ENCODE results near the gene FUNDC1. TPM values are rescaled to one million over a fixed set of nuclear protein-coding genes. Genes with fewer than 3 reads are reported as not detected.
"Not testable (repeated sequence)": the region's sequence is repeated elsewhere in the genome, so short reads cannot be mapped to it uniquely, and the experiment has no call there.

The FUNDC1 gene
- total and polyA plus RNA-seq, 10 donors, result 9.5 to 16.1 (median 12.6) TPM

DNA sequence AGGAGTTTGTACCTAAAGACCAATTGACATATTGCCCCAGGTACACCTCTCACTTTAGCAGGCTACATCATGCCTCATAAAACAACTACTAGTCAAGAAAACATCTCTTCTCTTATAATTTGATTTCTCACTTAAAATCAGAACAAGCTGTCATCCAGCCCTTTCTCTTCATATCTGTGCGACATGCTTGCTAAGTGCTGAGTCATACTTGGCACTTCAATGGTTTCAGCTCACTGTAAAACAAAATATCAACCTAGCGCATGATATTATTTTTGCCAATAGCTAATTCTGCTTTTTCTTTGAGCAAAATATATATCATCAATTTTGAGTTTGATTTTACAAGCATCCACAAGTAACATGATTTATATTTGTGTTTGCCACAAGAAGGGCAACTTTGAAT lies 27.9 kb upstream of the FUNDC1 start:
- TF ChIP-seq POLR2A (IDR thresholded peaks at IDR 0.05) (no peak), POLR2AphosphoS5 (IDR thresholded peaks at IDR 0.05) (no peak)
- TF ChIP-seq, protein P1, sequence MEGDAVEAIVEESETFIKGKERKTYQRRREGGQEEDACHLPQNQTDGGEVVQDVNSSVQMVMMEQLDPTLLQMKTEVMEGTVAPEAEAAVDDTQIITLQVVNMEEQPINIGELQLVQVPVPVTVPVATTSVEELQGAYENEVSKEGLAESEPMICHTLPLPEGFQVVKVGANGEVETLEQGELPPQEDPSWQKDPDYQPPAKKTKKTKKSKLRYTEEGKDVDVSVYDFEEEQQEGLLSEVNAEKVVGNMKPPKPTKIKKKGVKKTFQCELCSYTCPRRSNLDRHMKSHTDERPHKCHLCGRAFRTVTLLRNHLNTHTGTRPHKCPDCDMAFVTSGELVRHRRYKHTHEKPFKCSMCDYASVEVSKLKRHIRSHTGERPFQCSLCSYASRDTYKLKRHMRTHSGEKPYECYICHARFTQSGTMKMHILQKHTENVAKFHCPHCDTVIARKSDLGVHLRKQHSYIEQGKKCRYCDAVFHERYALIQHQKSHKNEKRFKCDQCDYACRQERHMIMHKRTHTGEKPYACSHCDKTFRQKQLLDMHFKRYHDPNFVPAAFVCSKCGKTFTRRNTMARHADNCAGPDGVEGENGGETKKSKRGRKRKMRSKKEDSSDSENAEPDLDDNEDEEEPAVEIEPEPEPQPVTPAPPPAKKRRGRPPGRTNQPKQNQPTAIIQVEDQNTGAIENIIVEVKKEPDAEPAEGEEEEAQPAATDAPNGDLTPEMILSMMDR (IDR thresholded peaks at IDR 0.05 in 8 of 11, conservative IDR thresholded peaks at IDR 0.05 in 3 of 11), result no peak
- Histone ChIP-seq H3K4me1 (no peaks in the 10 kb centered on the region), H3K27ac (no peak overlapping the region), H3K4me3 (no peak overlapping the region), H3K9me3 (peaks cover 4 to 35% (median 24%) of the 10 kb centered on the region in 8 donors), H3K27me3 (replicated peaks in 1 of 7) (no peaks in the 10 kb centered on the region), H3K36me3 (no peaks in the 10 kb centered on the region)
- no peak for DNase-seq
- WGBS, 5 donors, result 58 to 81% (median 78%) methylated on average over 2 of the region's 2 CpGs
- intact Hi-C loops (cut with DNase I; ENCODE audit: low total_unique reads), result no loop called here

GRCh38 chrX:44569122-44569521 lies 26.5 kb upstream of the FUNDC1 start:
- WGBS, 5 donors, result 64 to 100% (median 85%) methylated on average over 1 of the region's 1 CpG
- Histone ChIP-seq H3K4me3 (no peak overlapping the region), H3K27me3 (replicated peaks in 1 of 7) (no peaks in the 10 kb centered on the region), H3K4me1 (no peaks in the 10 kb centered on the region), H3K36me3 (no peaks in the 10 kb centered on the region), H3K27ac (no peak overlapping the region), H3K9me3 (peaks cover 4 to 32% (median 24%) of the 10 kb centered on the region in 8 donors)
- intact Hi-C loops (cut with DNase I; ENCODE audit: low total_unique reads), result no loop called here
- no peak for DNase-seq
- TF ChIP-seq POLR2A (IDR thresholded peaks at IDR 0.05), result no peak
- TF ChIP-seq, protein P1 (IDR thresholded peaks at IDR 0.05 in 8 of 11, conservative IDR thresholded peaks at IDR 0.05 in 3 of 11), result no peak

DNA sequence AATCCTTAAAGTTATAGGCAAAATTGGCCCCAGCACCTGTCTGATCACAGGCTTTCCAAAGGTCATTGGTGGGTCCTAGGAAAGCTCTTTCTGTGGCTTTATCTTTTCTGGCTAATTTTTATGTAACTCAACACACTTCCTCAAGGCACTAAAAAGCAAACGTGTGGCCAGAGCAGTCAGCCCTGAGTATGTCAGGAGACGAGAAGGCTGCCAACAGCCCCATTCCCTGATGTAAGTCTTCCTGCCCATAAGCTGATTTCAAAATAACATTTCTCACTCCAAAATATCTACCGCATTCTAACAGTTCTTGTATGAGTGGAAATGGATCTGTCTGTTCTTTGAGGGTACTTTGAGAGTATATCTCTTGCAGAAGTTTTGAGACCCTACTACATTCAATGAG lies 25.5 kb upstream of the FUNDC1 start:
- intact Hi-C loops (cut with DNase I; ENCODE audit: low total_unique reads), result no loop called here
- no peak for DNase-seq
- Histone ChIP-seq H3K27ac (no peak overlapping the region), H3K36me3 (no peaks in the 10 kb centered on the region), H3K4me1 (no peaks in the 10 kb centered on the region), H3K27me3 (replicated peaks in 1 of 7) (no peaks in the 10 kb centered on the region), H3K4me3 (no peak overlapping the region), H3K9me3 (peaks cover 4 to 22% (median 21%) of the 10 kb centered on the region in 8 donors)
- WGBS, 5 donors, result 36 to 56% (median 53%) methylated on average over 3 of the region's 3 CpGs
- TF ChIP-seq POLR2A (IDR thresholded peaks at IDR 0.05) (no peak), POLR2AphosphoS5 (IDR thresholded peaks at IDR 0.05) (no peak)
- TF ChIP-seq, protein P1 (IDR thresholded peaks at IDR 0.05 in 8 of 11, conservative IDR thresholded peaks at IDR 0.05 in 3 of 11), result no peak

DNA sequence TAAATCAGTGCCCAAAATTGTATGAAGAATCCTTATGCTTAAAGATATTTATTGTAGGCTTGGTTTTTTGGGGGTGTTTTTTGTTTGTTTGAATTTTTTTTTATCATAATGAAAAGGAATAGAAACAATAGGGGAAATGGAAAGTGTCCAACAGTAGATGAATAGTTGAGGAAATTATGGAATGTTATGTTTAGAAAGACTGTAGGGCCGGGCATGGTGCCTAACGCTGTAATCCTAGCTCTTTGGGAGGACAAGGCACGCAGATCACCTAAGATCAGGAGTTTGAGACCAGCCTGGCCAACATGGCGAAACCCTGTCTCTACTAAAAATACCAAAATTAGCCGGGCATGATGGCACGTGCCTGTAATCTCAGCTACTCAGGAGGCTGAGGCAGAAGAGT lies 19.2 kb upstream of the FUNDC1 start:
- H3K4me3 ChIP-seq; intact Hi-C loops (cut with DNase I; ENCODE audit: low total_unique reads); H3K4me1 ChIP-seq; H3K9me3 ChIP-seq; H3K36me3 ChIP-seq; H3K27ac ChIP-seq; H3K27me3 ChIP-seq (replicated peaks in 1 of 7); DNase-seq: not testable (repeated sequence)
- WGBS, 5 donors, result 80 to 94% (median 85%) methylated on average over 6 of the region's 6 CpGs

- no peaks in the 10 kb centered on the region for H3K36me3 ChIP-seq
- no peak overlapping the region for H3K27ac ChIP-seq
- TF ChIP-seq, protein P1 (IDR thresholded peaks at IDR 0.05 in 8 of 11, conservative IDR thresholded peaks at IDR 0.05 in 3 of 11), result no peak
- TF ChIP-seq POLR2A (IDR thresholded peaks at IDR 0.05), result no peak
- no peak for TF ChIP-seq POLR2AphosphoS5 (IDR thresholded peaks at IDR 0.05)
- no peaks in the 10 kb centered on the region for H3K9me3 ChIP-seq
- intact Hi-C loops (cut with DNase I; ENCODE audit: low total_unique reads), result no loop called here
- no peaks in the 10 kb centered on the region for H3K4me1 ChIP-seq
- no peak for DNase-seq
- H3K4me3 ChIP-seq, result no peak overlapping the region
- 79 to 97% (median 95%) methylated on average over 5 of the region's 5 CpGs for WGBS, 5 donors
- H3K27me3 ChIP-seq (replicated peaks in 1 of 7), result no peaks in the 10 kb centered on the region
These were observed 7.9 kb upstream of the FUNDC1 start for GRCh38 chrX:44550563-44550962.

DNA sequence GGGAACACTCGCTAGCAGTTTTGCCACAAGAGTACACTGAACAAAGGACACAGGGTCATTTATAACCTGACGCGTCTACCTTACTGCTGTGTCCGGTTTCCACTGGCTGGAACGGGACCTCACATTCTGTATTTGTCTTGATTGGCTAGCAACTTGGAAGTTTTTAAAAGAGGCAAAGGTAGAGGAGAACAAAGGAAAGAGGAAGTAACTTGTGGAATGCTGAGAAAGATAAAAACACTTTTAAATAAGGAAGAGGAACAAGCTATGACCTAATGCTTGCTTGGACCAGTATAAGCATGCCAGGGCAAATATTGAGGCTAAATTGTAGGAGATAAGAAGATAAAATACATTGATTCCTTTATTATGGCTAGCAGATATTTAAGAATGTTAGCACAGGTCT lies 2.8 kb upstream of the FUNDC1 start:
- not testable (repeated sequence) for DNase-seq; H3K4me3 ChIP-seq; H3K36me3 ChIP-seq; H3K9me3 ChIP-seq; H3K27me3 ChIP-seq (replicated peaks in 1 of 7)
- intact Hi-C loops (cut with DNase I; ENCODE audit: low total_unique reads), result loop anchor here (10.0 kb wide), 1 partner anchor 329 kb away; the partner anchor contains the start of gene KDM6A
- WGBS, 5 donors, result 29 to 45% (median 40%) methylated on average over 5 of the region's 5 CpGs
- peaks cover 0 to 23% (median 10%) of the 10 kb centered on the region in 6 donors for H3K4me1 ChIP-seq
- H3K27ac ChIP-seq, result peak overlapping the region in 1 of 8 donors; percentile 9
